A549 (cell line): ENCODE results near the gene ERLIN1.

Experiments used
- CTCF ChIP-seq: fragments of >200 bp; sonication (Bioruptor Twin); formaldehyde crosslinking; IDR thresholded peaks from 3 replicates; pipeline ENCODE4 v1.5.1; 2016
- ELK1 ChIP-seq: fragments of 150-350 bp; IDR thresholded peaks from 2 replicates; pipeline ENCODE4 v1.6.1; 2014; ENCODE audit warnings: low read depth, mild to moderate bottlenecking, low read length
- EP300 ChIP-seq, 2 experiments: fragments of >200 bp; sonication (Bioruptor Twin); formaldehyde crosslinking; IDR thresholded peaks; 2 replicates in 1 of 2; 3 replicates in 1 of 2; pipeline ENCODE4 v1.6.1; 2016 to 2017
- JUN ChIP-seq, 2 experiments: fragments of >200 bp; sonication (Bioruptor Twin); formaldehyde crosslinking; IDR thresholded peaks; 2 replicates in 1 of 2; 3 replicates in 1 of 2; pipeline ENCODE4 v1.6.1; 2016 to 2017
- MAZ ChIP-seq: fragments of 150-350 bp; IDR thresholded peaks from 2 replicates; pipeline ENCODE4 v1.6.1; 2014; ENCODE audit warnings: antibody characterized with exemption, low read depth, low read length, borderline replicate concordance
- NR3C1 ChIP-seq: fragments of >200 bp; sonication (Bioruptor Twin); formaldehyde crosslinking; IDR thresholded peaks from 3 replicates; pipeline ENCODE4 v1.6.1; 2017
- POLR2A ChIP-seq: IDR thresholded peaks from 2 replicates; pipeline ENCODE4 v1.6.1; 2012; ENCODE audit warnings: mild to moderate bottlenecking, low read length
- RAD21 ChIP-seq, 2 experiments: fragments of >200 bp in 1 of 2; sonication (Bioruptor Twin) in 1 of 2; formaldehyde crosslinking in 1 of 2; IDR thresholded peaks in 1 of 2; conservative IDR thresholded peaks in 1 of 2; 2 replicates in 1 of 2; 3 replicates in 1 of 2; pipeline ENCODE4 v1.6.1; 2012 to 2018; ENCODE audit warnings: inconsistent platforms in 1 of 2
- REST ChIP-seq: fragments of 200-600 bp; sonication (generic); IDR thresholded peaks from 2 replicates; pipeline ENCODE4 v1.6.1; 2016; ENCODE audit warnings: antibody characterized with exemption, mild to moderate bottlenecking, moderate library complexity
- ZSCAN20 ChIP-seq: fragments of 250-450 bp; sonication (Bioruptor Pico); IDR thresholded peaks from 2 replicates; pipeline ENCODE4 v1.8.0; 2022; ENCODE audit warnings: mild to moderate bottlenecking, moderate library complexity

GRCh38 chr10:100162696-100163095, 23.1 kb downstream of the ERLIN1 start:
- TF ChIP-seq CTCF (no peak), POLR2A (no peak), REST (no peak), MAZ (no peak), RAD21 (conservative IDR thresholded peaks at IDR 0.05 in 1 of 2, IDR thresholded peaks at IDR 0.05 in 1 of 2) (no peak), ELK1 (no peak), ZSCAN20 (no peak), NR3C1 (no peak), JUN (IDR thresholded peaks at IDR 0.05) (no peak), EP300 (IDR thresholded peaks at IDR 0.05) (no peak)
